ENCODE data around the gene DPF3.

DPF3 gene

DNA sequence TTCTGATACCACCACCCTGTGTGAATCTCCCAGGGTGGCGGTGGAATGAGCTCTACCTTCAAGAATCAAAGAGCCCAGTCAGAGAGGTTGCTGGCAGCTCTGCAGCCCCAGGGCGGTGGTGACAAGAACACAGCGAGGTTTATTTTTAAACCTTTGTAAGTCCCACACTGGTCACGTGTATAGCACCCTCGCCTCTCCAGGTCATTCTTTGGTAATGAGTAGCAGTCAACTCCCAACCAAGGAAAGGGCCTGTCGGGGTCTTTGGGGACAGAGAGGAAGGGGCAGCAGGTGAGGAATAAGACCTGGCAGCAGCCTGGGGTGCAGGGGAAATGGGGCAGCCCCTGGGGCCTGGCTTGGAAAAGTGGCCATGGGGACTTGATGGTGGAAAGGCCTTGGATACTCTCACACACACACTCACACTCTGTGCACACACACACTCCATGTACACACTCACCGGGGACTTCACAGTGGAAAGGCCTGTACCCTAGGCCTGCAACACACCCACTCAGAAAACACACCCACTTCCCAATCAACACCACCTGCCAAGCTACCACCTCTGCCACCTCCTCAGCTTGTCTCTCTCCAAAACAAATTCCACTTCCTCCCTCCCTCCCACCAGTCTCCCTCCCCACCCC is 178.6 kb downstream of the DPF3 start:
- no peak for DNase-seq (ENCODE audit: low read depth)

DNA sequence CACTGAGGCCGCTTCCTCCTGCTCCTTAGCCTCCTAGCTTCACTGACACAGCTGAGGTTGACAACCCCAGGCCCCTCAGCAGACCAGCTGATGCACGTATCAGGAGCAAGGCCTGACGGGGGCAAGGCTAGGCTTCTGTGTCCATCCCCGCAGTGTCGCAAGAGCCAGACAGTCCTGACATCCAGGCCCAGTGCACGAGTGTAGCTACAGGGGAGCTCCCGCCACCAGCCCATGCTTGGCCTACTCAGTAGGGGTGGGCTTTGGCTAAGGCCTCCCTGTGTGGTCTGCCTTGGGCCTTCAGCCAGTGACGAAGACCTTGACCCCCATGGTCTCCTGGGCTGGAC is 179.1 kb downstream of the DPF3 start:
- no peak for DNase-seq (ENCODE audit: low read depth)

DNA sequence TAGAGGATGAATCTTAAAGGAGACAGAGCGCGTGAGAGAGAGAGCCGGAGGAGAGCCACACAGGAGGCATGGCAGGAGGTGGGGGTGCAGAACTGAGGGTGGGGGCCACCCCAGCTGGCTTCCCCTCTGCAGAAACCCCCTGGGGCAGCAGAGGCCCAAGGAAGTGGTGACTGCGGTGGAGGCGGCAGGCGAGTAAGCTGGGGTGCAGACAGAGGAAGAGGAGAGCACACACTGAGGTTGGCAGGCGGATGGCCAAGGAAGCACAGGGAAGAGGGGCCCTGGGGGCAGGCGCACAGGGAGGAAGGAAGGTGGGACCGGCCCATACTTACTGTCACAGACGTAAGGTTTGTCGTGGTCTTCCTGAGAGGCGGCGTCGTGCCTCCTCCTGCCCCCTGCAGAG is 179.8 kb downstream of the DPF3 start:
- DNase-seq (ENCODE audit: low read depth), result peak; percentile 13

DNA sequence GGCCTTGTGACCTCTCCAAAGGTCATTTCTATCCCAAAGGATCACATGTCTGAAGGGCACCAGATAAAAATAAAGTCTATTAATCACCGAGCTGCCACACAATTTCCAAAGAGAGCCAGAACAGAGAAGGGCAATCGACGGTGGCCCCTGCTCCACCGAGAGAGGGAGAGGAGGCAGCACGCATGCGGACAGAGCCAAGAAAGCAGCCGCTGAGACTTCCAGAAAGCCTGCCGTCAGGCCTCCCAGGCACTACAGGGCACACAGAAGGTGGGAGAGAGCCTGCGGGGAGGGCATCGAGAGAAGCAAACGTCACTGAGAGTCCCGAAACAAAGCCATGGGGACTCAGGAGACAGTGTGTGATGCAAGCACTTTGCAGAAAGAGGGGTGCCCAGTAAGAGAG is 182.0 kb downstream of the DPF3 start:
- DNase-seq (ENCODE audit: low read depth), result no peak

DNA sequence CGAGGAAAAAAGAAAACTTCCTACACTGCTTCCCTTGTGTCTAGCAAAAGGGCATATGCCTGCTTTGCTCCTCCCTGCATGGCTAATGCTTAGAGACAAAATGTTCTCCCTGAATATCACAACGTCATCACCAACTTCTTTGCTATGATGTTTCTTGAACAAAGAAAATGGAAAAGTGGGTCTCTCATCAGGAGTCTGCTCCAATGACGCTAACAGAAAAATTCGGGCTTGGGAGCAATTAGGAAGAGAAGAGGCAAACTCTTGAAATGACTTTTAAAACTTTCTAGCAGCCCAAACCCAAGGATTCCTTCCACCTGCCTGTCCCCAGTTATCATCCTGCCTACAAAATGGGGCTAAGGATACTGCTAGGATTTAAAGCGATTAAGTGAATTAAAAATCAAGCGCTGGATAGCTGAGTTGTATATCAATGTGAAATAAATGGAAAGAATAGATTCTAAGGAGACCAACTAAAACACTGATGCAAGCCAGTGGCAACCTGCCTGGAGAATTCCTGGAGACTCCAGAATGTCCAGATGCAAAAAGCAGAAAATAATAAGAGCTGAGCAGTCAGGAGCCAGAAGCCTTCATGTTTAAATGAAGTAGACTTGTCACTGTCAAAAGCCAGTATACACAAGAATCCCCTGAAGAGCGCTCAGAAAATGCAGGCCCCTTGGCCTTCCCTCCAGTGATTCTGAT is 183.8 kb downstream of the DPF3 start:
- DNase-seq (ENCODE audit: low read depth), result no peak

DNA sequence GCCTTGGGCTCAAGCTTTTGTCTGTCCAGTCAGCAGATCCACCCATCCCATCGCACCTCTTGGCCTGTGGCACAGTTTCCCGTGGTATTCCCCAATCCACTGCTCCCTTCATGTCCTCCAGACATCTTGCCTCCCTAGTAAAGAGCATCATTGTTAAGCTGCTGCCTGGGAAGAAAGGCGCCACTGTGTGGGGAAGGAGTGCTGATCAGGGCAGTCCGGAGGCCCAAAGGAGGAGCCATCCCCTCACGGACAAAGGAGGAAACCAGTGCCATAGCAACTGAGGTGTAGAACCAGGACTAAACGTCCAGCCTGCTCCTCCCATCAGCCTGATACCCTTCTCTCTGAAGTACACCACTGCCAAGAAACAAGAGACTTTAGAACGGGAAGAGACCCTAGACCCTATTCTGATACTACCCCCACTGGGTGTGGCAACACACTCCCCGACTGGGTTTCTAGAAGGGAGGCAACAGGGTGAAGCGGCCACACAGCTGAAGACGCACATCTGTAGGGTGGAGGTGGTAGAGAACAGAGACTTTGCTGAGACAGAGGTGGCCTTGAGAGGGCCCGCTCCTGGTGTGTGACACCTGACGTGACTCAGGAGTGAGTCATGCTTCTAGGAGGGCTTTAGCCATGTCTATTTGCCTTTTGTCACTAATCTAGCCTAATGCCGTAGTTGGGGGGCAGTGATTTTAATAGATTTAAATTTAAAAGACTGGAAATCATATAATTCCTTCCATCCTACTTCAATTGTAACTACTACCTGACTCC is 185.0 kb downstream of the DPF3 start:
- DNase-seq (ENCODE audit: low read depth), result no peak

GRCh38 chr14:72708222-72708621 is 185.7 kb downstream of the DPF3 start:
- no peak for DNase-seq (ENCODE audit: low read depth)

DNA sequence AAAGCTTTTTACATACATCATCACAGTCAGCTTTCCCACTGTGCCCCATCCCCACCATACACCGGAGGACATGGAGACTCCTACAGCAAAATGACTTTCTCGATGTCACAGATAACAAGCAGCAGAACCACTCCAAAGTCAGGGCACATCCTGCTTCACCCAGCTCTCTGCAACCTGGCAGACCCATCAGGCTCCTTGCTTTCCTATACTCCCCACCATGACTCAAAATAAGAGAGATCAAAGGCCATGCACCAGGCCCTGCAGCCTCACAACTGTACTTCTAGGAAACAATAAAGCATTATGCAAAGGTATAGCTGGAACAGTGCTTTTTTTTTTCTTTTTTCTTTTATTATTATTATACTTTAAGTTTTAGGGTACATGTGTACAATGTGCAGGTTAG is 187.4 kb downstream of the DPF3 start:
- DNase-seq (ENCODE audit: low read depth), result no peak

DNA sequence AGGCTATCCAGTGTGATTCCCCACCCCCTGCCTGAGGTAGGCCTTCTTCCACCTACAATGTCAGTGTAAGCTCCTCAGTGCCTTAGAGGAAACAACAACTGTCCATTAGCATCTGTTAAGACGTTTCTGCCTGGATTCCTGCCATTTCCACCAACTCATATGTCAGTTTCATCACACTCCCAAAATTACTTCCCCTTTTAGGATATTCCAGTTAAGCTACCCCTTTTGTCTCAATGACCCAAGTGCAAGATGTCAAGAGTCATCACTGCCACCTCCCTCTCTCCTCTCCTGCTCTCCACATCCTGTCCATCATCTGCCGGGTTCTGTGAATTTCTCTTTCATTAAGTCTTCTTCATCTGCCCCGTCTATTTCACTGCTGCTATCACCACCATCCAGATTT is 189.4 kb downstream of the DPF3 start:
- DNase-seq (ENCODE audit: low read depth), result no peak

GRCh38 chr14:72701605-72702004 is 192.3 kb downstream of the DPF3 start:
- DNase-seq (ENCODE audit: low read depth), result no peak

GRCh38 chr14:72701237-72701565 is 192.7 kb downstream of the DPF3 start:
- no peak for DNase-seq (ENCODE audit: low read depth)

DNA sequence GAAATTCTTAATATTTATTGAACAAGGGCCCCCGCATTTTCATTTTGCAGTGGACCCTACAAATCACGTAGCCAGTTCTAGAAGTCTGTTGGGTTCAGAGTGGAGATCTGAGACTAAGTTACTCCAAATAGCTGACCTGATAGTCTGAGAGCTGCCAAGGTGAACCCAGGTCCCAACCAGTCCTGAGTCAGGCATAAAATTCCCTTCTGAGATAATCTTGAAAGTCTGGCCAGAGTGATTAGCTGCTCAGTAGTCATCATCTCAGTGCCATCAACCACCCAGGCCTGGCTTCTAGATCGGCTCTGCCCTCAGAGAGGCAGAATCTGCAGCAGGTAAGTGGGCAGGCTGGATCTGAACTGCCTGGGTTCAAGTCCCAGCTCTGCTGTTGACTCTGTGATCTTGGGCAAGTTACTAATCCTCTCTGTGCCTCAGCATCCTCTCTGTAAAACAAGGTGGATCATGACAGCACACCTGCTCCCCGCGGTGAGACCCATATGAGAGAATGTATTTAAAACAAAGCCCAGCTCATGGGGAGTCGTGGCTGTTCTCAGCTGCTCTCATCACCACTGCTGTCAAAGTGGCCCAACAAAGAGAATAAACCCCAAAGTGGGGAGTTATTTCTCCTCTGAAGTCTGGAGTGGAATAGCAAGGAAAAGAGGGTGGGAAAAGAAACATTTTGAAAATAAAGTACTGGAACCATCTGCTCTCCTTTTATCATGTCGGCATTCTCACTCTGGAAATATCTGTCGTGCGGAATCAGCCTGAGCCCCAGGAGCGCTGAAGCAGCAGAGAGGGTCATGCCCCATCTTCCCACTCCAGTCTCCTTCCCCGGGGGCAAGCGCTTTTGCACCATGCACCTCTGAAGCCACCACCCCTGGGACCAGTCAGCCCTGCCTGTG is 193.3 kb downstream of the DPF3 start:
- DNase-seq (ENCODE audit: low read depth), result no peak

DNA sequence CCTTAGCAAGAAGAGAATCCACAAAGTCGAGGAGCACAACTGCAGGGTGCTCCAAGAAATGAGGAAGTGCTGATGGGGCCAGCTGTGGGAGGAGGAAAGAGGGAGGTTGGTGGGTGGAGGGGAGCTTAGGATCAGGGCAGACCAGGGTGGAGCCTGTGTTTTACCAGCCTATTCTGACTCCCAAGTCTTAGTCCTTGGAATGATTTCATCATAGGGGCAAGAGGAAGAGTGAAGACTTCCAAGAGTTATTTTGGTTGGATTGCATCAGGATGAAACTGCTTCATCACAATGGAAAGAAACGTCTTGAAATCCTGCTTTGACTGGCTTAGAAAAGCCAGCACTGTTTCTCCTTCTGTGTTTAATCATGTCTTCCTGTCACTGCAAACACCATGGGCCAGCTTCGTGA is 194.0 kb downstream of the DPF3 start:
- no peak for DNase-seq (ENCODE audit: low read depth)

- DNase-seq (ENCODE audit: low read depth), result no peak
These were observed 194.5 kb downstream of the DPF3 start for GRCh38 chr14:72699443-72699842.

- DNase-seq (ENCODE audit: low read depth), result no peak
These were observed 201.2 kb downstream of the DPF3 start for GRCh38 chr14:72692696-72693095.

DNA sequence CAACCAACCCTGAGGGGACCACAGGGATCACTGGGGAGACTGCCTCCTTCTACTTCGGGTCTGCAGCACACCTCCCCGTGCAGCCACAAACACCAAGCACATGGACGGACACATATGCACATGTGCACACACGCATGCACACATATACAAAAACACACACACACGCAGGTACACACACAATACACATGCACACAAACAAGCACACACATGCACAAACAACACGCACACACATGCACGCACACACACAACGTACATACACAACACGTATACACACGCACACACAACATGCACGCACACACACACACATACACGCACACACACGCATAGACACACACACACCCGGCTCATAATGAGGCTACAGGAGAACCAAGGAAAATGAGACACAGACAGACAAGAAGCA is 203.6 kb downstream of the DPF3 start:
- no peak for DNase-seq (ENCODE audit: low read depth)

DNA sequence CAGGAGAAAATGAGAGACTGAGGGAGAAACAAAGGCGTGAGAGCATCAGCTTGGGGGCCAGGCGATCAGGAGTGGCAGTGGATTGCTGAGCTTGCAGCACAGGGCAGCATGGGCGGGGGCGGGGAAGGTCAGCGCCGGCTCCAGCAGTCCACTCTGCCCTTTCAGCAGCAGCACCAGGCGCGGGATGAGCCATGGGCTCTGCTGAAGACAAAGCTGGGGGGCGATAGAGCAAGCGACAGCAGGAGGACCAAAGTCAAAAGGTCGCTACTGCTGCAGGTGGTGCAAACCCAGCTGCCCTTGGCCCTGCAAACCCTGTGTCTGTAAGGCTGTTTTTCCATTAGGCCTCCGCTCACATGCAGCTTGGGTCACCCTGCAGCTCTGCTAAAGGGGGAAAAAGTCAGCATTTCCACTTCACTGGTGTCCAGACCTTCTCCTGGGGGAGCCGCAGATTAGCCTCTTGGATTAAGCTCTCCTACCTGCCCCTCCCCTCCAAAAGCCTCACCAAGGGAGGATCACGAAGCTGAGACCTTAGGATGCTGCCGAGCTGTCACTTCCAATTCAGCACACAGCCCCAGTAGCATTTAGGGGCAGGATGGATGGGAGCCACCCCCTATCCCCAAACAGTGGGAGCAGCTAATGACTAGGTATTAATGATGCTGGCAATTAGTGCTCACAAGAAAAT is 204.8 kb downstream of the DPF3 start:
- DNase-seq (ENCODE audit: low read depth), result no peak

DNA sequence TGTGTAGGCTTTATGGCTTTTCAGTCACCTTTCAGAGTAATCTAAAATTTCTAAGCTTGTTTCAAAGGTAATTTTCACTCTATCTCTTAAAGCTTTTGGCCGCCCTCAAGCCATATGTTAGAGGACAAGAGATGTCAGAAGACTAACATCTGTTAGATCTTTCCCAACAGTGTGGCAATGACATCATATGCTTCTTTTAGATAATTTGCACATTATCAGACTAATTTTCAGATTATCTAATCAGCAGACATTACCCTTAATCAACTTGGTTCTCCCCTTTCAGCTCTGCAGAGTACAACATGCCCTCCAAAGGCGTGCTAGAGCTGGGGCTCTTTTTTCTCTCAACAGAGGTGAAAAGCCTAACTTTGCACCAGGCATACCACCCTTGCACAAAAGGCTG is 207.1 kb downstream of the DPF3 start:
- DNase-seq (ENCODE audit: low read depth), result no peak

GRCh38 chr14:72686101-72686500 is 207.8 kb downstream of the DPF3 start:
- no peak for DNase-seq (ENCODE audit: low read depth)

- no peak for DNase-seq (ENCODE audit: low read depth)
These were observed 208.4 kb downstream of the DPF3 start for GRCh38 chr14:72685456-72685855.

DNA sequence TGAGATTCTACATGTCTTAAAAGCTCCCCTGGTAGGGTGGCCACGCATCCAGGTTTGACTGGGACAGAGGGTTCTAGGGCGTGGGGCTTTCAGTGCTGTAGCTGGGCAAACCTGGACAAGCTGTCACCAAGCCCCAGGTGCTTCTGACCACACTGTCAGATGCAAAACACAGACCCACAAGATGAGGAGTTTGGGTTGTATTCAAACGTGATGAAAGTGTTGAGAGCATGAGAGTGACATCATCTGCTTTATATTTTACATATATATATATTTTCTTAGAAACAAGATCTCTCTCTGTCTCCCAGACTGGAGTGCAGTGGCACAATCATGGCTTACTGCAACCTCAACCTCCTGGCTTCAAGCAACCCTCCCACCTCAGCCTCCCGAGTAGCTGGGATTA is 210.1 kb downstream of the DPF3 start:
- no peak for DNase-seq (ENCODE audit: low read depth)

DNA sequence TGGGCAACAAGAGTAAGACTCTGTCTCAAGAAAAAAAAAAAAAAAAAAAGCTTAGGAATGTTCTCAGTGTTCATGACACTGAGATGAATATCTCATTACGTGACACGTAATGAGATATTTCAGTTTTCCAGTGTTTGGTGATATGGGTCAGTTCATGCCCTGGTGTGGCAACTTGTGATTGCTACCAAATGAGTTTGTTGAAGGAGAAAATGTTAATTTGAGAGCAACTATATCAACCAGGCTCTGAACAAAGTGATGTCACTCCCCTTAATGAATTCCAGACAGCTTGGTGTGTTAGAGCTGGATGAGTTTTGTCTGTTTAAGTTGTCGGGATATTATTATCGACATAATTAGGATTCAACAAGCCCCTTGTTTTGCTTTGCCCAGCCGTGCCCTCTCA is 211.7 kb downstream of the DPF3 start:
- DNase-seq (ENCODE audit: low read depth), result no peak

Measured in activated T-cell treated with anti-CD3 and anti-CD28 coated beads for 24 hours (primary cell).